Skin of body (tissue), 2 donors: Measurements from ENCODE around the gene HELZ2. TPM values are rescaled to one million over a fixed set of nuclear protein-coding genes. Genes with fewer than 3 reads are reported as not detected.

ENCODE experiments used
- DNase-seq: peaks from one replicate; lab custom pipeline; 2025; lab: John Stamatoyannopoulos, UW
- total RNA-seq: library from RNA; depleted of rRNA; stranded (reverse); fragments of >200 nt; gene quantifications from one replicate; pipeline ENCODE4 v1.2.3, GENCODE V29; 2014

Gene HELZ2
- total RNA-seq, 1 donor from 2014 or later = 19.8 TPM

- DNase-seq = no peak
Measured at GRCh38 chr20:63527184-63527583, 46.9 kb downstream of the HELZ2 start.

GRCh38 chr20:63525971-63526370 is 48.1 kb downstream of the HELZ2 start:
- DNase-seq = no peak

GRCh38 chr20:63525185-63525584 is 48.9 kb downstream of the HELZ2 start:
- no peak for DNase-seq

Other genes with a start within 250 kb of the HELZ2 start
- gene CHRNA4, start 212.9 kb downstream of the HELZ2 start, total RNA-seq = 0.20 TPM
- 1.2 TPM for gene KCNQ2, start 101.6 kb downstream of the HELZ2 start, total RNA-seq
- gene EEF1A2, start 75.2 kb downstream of the HELZ2 start, total RNA-seq = 38.5 TPM
- 30.8 TPM for gene PPDPF, start 53.5 kb downstream of the HELZ2 start, total RNA-seq
- 3.8 TPM for gene PTK6, start 36.9 kb downstream of the HELZ2 start, total RNA-seq
- 1.1 TPM for gene SRMS, start 26.5 kb downstream of the HELZ2 start, total RNA-seq
- gene FNDC11, start 20.1 kb downstream of the HELZ2 start, total RNA-seq = 0.59 TPM
- gene GMEB2, start 52.9 kb upstream of the HELZ2 start, total RNA-seq = 6.4 TPM
- 21.6 TPM for gene STMN3, start 79.2 kb upstream of the HELZ2 start, total RNA-seq
- gene RTEL1, start 84.1 kb upstream of the HELZ2 start, total RNA-seq = 13.3 TPM
- 3.4 TPM for gene TNFRSF6B, start 122.4 kb upstream of the HELZ2 start, total RNA-seq
- gene ARFRP1, start 133.7 kb upstream of the HELZ2 start, total RNA-seq = 16.3 TPM
- 9.8 TPM for gene ZGPAT, start 133.8 kb upstream of the HELZ2 start, total RNA-seq
- 3.7 TPM for gene LIME1, start 162.4 kb upstream of the HELZ2 start, total RNA-seq
- 21.5 TPM for gene SLC2A4RG, start 165.5 kb upstream of the HELZ2 start, total RNA-seq